HFF-Myc (cell line): ENCODE measurements around the gene SDR39U1.

Experiments used
- DNase-seq: peaks from one replicate; pipeline ENCODE4 v3.0.0-alpha.2; 2011; ENCODE audit warnings: low read depth; ENCODE audit errors: extremely low read depth
- H3K4me3 ChIP-seq: replicated peaks from 2 replicates; pipeline ENCODE4 v1.5.1; 2011; ENCODE audit warnings: low read depth, mild to moderate bottlenecking, control low read depth, low read length
- CTCF ChIP-seq: IDR thresholded peaks from 2 replicates; pipeline ENCODE4 v1.5.1; 2012; ENCODE audit warnings: mild to moderate bottlenecking, low read depth, low read length, control low read depth; ENCODE audit errors: missing control alignments

SDR39U1 gene

GRCh38 chr14:24418492-24418873 lies 24.1 kb downstream of the SDR39U1 start:
- no peak for TF ChIP-seq CTCF
- H3K4me3 ChIP-seq = no peak overlapping the region
- DNase-seq = no peak

GRCh38 chr14:24417832-24418491 lies 24.6 kb downstream of the SDR39U1 start:
- no peak overlapping the region for H3K4me3 ChIP-seq
- no peak for TF ChIP-seq CTCF
- DNase-seq = no peak

GRCh38 chr14:24416932-24417619 lies 25.5 kb downstream of the SDR39U1 start:
- DNase-seq = no peak
- no peak for TF ChIP-seq CTCF
- H3K4me3 ChIP-seq = no peak overlapping the region

- TF ChIP-seq CTCF = no peak
- DNase-seq = no peak
- no peak overlapping the region for H3K4me3 ChIP-seq
Observed at GRCh38 chr14:24416254-24416931, 26.2 kb downstream of the SDR39U1 start.

GRCh38 chr14:24415421-24416253 lies 26.9 kb downstream of the SDR39U1 start:
- no peak for DNase-seq
- TF ChIP-seq CTCF = no peak
- no peak overlapping the region for H3K4me3 ChIP-seq

- DNase-seq = no peak
- TF ChIP-seq CTCF = no peak
- no peak overlapping the region for H3K4me3 ChIP-seq
Observed at GRCh38 chr14:24414732-24415420, 27.7 kb downstream of the SDR39U1 start.
